Tongue (tissue), 2 donors: ENCODE data around the gene CLEC1B. TPM values are rescaled to one million over a fixed set of nuclear protein-coding genes. Genes with fewer than 3 reads are reported as not detected.
"Not testable (repeated sequence)": the region's sequence is repeated elsewhere in the genome, so short reads cannot be mapped to it uniquely, and the experiment has no call there.

Experiments used
- DNase-seq: peaks from one replicate; pipeline ENCODE4 v3.0.0-alpha.2; 2015
- total RNA-seq: library from RNA; depleted of rRNA; stranded (reverse); fragments of >200 nt; gene quantifications from one replicate; pipeline ENCODE4 v1.2.3, GENCODE V29; 2014

The CLEC1B gene
- total RNA-seq, 1 donor from 2014 or later, result not detected

DNA sequence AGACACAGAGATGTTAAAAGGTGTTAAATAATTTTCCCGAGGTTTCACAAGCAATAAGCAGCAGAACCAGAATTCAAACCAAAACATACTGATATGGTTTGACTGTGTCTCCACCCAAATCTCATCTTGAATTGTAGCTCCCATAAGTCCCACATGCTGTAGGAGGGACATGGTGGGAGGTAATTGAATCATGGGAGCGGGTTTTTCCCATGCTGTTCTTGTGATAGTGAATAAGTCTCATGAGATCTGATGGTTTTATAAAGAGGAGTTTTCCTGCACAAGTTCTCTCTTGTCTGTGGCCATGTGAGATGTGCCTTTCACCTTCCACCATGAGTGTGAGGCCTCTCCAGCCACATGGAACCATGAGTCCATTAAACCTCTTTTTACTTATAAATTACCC is 24.2 kb downstream of the CLEC1B start:
- DNase-seq, result not testable (repeated sequence)

DNA sequence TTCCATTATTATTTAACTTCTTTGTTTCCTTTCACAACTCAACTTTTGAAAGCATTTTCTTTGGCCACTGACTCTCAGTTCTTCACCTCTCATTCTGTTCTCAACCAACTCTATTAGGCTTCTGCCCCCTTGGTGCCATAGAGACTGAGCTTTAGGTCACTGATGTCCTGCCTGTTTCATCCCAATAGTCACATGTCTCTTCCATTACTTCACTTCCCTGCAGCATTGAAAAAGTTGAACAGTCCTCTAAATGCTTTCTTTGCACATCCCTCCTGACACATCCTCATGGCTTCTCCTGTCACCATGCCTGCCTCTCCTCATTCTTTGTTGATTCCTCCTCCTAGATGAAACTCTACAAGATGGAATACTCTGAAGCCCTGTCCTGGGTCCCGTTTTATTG is 25.0 kb downstream of the CLEC1B start:
- DNase-seq, result no peak

DNA sequence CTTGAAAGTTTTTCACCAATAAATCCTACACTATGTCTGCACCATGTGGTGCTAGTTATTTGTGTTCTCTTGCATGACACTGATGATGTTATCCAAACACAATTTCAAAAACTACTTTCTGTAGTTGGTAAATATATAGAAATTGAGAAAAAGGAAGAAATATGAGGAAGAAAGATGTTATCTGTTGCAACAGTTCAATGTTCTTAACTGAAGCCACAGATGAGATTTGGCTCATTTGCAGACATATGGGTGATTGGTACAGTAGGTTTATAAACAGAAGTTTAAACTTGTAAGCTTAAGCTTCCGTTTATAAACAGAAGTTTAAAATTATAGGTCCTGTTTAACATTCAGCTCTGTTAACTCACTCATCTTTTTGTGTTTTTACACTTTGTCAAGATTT is 27.7 kb downstream of the CLEC1B start, which contains the start of gene CLEC12A:
Gene CLEC12A (plus strand): TSS at position 229 of the 400 bp plus-strand sequence. CDS start 188 bp downstream, outside the sequence.
- no peak for DNase-seq

DNA sequence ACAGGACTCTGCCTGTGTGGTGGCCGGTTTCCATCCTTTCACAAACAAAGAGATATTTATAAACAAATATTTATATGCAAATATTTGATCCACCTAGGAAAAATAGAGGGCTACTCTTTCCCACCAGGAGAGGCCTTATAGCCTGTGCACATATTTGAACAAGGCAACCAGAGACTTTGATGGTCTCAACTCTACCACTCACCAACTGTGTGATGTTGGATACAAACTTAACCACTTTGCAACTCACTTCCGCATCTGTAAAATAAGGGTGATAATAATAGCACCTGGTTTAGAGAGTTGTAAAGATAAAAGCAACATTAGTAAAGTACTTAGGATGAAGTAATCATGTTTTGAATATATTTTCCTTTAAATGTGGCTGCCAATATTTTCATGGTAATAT is 29.2 kb downstream of the CLEC1B start:
- DNase-seq, result no peak

DNA sequence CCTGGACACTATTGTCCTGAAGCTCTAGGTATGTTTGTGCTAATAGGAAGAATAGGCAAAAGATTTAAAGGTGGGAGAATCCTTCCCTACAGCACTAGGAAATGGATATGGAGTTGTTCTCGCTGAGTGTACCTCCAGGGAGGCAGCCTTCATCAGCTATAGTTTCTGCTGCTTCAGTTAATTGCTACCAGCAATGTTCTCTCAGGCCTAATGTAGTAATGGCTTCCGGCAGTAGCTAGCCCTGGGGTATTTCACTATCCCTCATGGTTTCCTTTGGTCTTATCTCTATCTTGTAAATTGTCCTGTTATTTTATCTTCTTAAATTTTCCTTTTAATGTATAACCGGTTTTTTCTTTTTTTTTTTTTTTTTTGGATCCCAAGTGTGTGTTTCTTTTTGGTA is 37.0 kb downstream of the CLEC1B start:
- no peak for DNase-seq

DNA sequence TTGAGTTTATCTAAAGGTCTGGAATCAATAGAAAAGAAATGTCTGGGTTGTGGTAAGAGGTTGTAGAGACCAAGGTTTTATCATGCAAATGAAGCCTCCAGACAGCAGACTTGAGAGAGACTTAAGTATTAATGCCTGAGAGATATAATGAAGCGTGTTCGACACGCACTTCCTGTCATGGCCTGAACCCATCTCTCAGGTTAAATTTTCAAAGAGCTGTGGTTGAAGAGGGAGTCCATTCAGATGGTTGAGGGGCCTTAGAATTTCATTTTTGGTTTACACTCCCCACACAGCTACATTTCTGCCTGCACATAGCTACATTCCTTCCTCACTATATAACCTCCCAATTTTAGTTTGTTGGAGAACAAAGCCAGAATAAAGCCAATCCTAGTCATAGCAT is 37.8 kb downstream of the CLEC1B start:
- no peak for DNase-seq

DNA sequence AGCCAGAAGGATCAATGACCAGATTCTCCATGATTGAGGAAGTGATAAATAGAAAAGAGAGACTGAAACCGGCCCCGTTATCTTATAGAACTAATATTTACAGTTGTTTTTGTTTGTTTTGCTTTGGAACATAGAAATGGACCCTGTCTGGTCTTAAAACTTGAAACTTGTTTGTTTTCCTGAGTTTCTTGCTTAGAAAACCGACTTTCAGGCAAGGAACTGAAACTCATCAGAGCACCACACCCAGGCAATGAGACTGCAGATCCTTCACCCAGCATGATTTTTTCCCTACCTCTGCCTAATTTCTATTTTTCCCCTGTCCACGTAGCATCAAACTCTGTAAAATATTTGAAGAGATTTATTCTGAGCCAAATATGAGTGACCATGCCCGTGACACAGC is 38.3 kb downstream of the CLEC1B start:
- DNase-seq, result no peak

DNA sequence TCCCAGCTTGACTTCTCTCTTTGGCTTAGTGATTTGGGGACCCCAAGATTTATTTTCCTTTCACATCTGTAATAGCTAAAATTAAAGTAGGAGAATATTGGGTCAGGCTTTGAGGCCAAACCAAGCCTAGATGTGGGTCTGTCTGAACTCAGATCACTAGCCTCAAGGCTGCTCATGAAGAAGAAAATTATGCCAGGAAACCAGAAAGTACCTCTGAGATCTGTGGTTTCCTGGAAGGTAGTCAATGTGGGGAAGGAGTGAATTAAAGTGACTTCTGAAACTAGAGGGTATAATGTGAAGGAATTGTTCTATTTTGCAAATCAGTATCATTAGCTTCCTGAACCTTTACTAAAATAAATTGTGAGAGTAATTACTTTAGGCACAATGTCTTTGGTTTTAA is 41.1 kb downstream of the CLEC1B start:
- DNase-seq, result no peak

DNA sequence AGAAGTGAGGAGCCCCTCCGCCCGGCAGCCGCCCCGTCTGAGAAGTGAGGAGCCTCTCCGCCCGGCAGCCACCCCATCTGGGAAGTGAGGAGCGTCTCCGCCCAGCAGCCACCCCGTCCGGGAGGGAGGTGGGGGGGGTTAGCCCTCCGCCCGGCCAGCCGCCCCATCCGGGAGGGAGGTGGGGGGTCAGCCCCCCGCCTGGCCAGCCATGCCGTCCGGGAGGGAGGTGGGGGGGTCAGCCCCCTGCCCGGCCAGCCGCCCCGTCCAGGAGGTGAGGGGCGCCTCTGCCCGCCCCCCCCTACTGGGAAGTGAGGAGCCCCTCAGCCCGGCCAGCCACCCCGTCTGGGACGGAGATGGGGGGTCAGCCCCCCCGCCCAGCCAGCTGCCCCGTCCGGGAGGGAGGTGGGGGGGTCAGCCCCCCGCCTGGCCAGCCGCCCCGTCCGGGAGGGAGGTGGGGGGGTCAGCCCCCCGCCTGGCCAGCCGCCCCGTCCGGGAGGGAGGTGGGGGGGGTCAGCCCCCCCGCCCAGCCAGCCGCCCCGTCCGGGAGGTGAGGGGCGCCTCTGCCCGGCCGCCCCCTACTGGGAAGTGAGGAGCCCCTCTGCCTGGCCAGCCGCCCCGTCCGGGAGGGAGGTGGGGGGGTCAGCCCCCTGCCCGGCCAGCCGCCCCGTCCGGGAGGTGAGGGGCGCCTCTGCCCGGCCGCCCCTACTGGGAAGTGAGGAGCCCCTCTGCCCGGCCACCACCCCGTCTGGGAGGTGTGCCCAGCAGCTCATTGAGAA is 45.8 kb downstream of the CLEC1B start:
- DNase-seq, result not testable (repeated sequence)

DNA sequence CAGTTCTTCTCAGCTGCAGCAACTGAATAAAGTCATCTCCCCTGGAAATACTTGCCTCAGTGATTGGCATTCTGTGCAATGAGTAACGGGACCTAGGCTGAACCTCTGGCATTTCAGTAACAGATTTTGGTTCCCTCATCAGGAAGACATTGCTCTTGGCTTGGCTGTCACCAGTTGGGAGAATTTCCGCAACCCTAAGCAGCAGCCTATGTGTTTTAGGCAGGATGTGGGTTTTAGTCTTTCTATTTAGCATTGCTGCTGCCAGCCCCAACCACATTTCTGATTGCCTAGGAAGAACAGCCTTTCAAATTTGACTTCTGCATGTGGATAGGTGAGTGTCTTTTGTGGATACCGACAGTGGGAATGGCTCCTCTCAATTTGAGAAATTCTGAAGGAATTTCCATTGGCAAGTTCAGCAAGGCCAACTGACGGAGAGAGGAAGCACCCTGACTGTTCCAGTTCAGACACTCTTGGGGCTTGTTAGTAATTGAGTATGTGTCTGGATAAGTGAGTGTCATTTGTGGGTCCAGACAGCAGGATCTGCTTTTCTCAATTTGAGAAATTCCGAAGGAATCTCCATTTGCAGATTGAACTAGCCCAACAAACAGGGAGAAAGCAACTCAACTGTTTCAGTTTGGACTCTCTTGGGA is 47.8 kb downstream of the CLEC1B start:
- no peak for DNase-seq

DNA sequence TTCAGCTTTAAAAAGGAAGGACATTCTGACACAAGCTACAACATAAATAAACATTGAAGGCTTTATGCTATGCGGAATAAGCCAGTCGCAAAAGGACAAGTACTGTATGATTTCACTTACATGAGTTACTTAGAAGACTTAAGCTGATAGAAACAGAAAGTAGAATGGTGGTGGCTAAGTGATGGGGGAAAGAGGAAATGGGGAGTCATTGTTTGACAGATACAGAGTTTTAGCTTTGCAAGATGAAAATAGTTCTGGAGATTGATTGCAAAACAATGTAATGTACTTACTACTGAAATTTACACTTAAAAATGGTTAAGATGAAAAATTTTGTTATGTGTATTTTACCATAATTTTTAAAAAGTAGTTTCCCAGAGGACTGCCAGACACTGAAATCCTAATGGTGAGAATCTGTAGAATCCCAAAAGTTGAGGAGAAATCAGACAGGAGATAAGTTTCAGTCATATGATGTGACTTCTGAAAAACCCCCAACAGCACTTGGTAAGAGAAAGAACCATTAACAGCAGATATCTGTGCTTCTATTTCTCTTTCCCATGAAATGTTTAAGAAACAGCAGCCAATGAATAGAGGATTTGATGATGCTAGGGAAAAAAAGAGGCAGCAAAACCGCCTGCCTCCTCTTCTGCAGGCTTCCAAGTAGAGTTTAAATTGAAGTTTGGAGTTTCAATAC is 50.2 kb downstream of the CLEC1B start:
- no peak for DNase-seq

DNA sequence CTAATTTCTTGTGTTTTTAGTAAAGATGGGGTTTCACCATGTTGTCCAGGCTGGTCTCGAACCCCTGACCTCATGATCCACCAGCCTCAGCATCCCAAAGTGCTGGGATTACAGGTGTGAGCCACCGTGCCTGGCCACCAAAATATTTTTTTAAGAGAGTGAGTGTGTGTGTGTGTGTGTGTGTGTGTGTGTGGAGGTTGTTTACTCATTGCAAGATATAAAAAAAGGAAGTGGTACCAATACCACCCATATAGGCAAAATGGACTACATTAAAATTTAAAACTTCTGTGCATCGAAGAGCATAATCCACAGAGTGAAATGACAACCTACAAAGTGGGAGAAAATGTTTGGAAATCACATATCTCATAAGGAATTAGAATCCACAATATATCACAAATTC is 51.2 kb downstream of the CLEC1B start:
- DNase-seq, result no peak

DNA sequence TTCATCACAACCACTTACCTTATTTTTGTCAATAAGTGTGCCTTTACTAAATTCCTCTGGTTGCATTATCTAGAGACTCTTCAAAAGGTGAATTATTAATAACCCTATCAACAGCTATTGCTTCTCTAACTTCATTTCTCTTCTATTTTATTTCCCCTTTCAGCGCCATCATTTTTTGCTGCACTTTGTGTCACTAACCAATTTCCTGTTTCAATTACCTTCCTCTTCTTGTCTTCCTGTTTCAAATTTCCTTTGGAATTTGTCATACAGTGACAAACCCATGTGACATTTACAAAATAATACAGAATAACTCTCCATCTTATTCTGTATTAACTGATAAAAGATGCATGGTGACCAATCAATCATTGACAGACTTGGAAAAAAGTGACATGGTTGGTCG is 54.5 kb downstream of the CLEC1B start:
- DNase-seq, result no peak

DNA sequence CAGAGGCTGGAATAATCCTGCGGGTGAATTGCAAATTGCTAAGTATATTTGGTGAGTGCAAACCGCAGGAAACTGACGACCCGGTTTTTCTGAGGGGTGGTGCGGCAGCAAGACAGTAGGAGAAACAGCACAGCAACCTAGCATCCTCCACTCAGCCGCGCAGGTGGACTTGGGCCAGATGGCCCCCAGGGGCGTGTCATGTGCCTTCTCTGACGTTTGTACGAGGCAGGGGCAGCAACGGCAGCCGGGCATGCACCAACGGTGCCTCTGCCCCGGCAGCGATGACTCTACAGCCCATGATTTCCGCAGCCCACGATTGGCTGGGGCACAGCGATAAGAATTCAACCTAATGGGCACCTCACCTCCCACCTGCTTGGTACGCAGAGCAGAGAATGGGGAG is 55.7 kb downstream of the CLEC1B start:
- DNase-seq, result no peak

Other genes starting within 250 kb of the CLEC1B start
- 4.6 TPM for gene CD69, start 238.2 kb downstream of the CLEC1B start, total RNA-seq
- gene KLRF1, start 171.6 kb downstream of the CLEC1B start, total RNA-seq, result 0.51 TPM
- 25.2 TPM for gene CLEC2B, start 129.8 kb downstream of the CLEC1B start, total RNA-seq
- gene KLRF2, start 117.6 kb downstream of the CLEC1B start, total RNA-seq, result not detected
- not detected for gene CLEC2A, start 66.8 kb downstream of the CLEC1B start, total RNA-seq
- gene CLEC12A, start 27.7 kb downstream of the CLEC1B start, total RNA-seq, result not detected
- gene CLEC12B, start 11.5 kb upstream of the CLEC1B start, total RNA-seq, result not detected
- 0.82 TPM for gene CLEC9A, start 31.6 kb upstream of the CLEC1B start, total RNA-seq
- 2.7 TPM for gene CLEC1A, start 99.9 kb upstream of the CLEC1B start, total RNA-seq
- 3.6 TPM for gene CLEC7A, start 131.1 kb upstream of the CLEC1B start, total RNA-seq
- gene OLR1, start 173.0 kb upstream of the CLEC1B start, total RNA-seq, result 1.2 TPM
- not detected for gene TMEM52B, start 179.9 kb upstream of the CLEC1B start, total RNA-seq
- 76.4 TPM for gene GABARAPL1, start 213.8 kb upstream of the CLEC1B start, total RNA-seq